HG03469 (cell line): ENCODE measurements around the gene NHSL2.
"Not testable (repeated sequence)": the region's sequence is repeated elsewhere in the genome, so short reads cannot be mapped to it uniquely, and the experiment has no call there.

ENCODE experiments used
- ATAC-seq: cut with Tn5 transposase; IDR thresholded peaks from one replicate; pipeline ENCODE4 v1.9.1; 2021; ENCODE audit warnings: mild to moderate bottlenecking, moderate library complexity, moderate number of reproducible peaks; ENCODE audit not compliant: unreplicated experiment

The NHSL2 gene

DNA sequence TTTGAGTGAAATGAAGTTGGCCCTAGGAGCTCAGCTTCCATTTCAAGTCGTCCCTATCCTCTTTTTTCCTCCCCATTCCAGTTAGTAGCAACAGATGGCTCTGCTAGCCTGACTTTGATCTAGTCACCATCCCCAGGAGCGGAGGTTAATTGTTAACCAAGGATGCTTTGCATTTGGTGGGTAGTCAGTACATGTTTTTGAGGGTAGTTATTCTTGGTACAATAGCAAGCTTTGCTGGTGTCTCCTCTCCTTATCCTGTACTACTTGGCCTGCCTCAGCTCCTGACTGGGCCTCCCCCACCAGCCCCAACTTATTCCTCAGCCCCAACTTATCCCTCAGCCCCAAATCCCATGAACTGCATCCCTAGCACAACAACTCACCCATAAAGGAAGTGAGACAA is 235.9 kb downstream of the NHSL2 start:
- ATAC-seq = no peak

DNA sequence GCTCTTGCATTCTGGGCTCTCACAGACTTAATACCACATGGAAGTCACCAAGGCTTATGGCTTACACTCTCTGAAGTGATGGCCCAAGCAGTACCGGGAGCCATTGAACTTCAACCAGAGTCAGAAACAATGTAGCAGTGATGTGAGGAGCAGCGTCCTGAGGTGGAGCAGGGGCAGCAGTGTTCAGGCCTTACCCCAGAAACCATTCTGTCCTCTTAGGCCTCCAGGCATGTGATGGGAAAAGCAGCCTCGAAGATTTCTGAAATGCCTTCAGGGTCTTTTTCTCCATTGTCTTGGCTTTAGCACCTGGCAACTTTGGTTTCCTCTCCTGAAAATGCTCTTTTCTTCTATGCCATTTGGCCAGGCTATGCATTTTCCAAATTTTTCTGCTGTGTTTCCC is 248.1 kb downstream of the NHSL2 start:
- no peak for ATAC-seq

DNA sequence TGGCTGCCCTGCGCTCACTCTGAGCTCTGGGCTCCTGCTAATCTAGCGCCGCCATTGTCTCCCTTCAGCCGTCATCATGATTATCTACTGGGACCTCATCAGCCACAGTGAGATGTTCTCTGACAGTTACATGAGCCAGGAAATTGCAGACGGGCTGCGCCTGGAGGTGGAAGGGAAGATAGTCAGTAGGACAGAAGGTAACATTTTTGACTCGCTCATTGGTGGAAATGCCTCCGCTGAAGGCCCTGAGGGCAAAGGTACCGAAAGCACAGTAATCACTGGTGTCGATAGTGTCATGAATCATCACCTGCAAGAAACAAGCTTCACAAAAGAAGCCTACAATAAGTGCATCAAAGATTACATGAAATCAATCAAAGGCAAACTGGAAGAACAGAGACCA is 249.1 kb downstream of the NHSL2 start:
- ATAC-seq = no peak

DNA sequence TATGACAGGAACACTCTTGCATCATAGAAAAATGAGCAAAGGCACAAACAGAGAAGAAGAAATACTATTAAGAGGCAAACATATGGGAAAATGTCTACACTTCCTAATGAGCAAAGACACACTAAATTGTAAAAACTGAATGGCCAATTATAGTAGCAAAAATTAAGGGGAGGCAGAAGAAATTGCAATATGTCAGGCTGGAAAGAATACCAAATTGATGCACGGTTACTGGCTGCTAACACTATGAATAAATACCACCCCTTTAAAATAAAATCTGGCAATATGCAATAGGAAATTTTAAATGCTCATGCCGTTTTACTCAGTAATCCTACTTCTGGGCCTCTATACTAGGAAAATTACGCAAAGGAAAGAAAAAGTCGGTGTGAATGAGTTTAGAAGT is 254.9 kb downstream of the NHSL2 start:
- ATAC-seq = no peak

DNA sequence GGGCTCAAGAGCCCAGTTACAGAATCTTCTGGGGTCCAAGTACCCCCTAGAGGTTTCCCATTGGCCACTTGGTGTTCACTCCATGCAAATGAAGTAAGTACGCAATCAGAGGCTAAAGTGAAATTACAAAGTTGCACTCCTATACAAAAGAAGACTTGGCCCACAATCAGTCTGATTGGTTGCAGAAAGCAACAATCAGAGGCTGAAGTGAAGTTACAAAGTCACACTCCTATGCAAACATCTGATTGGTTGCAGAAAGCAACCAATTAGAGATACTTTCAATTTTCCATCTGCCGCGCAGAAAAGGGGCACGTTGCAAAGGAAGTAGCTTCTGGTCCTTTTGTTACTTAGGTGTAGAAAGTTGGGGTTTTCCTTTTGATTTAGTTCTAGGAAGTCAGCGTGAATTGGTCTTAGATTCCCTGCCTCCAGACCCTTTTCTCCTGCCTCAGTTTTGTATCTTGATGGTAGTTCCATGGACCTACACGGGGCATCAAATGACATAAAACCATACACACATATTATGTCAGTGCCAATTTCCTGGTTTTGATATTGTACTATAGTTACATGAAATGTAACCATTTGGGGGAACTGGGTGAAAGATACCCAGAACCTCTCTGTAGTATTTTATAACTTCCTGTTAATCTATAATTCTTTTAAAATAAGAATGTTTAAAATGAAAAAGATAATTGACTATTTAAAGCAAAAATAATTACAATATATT is 258.5 kb downstream of the NHSL2 start:
- no peak for ATAC-seq

DNA sequence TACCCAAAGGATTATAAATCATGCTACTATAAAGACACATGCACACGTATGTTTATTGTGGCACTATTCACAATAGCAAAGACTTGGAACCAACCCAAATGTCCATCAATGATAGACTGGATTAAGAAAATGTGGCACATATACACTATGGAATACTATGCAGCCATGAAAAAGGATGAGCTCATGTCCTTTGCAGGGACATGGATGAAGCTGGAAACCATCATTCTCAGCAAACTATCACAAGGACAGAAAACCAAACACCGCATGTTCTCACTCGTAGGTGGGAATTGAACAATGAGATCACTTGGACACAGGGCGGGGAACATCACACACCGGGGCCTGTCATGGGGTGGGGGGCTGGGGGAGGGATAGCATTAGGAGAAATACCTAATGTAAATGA is 265.6 kb downstream of the NHSL2 start:
- not testable (repeated sequence) for ATAC-seq

DNA sequence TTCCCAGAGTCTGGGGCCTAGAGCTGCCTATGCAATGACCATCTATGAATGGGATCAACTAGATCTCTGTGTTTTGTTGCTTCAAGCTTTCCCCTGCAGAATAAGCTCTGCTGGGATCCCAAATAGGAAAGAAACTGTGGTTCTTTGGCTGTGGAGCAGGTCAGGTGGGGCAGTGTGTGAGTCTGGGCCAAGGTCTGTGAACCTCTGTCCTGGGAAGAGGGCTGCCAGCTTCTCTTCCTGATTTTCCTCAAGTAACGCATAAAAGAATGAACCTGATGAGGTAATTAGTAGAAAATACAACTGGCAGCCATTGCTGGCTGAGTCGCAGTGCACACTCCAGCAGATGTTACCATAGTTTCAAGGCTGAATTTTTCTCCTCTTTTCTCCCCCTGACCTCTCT is 266.3 kb downstream of the NHSL2 start:
- no peak for ATAC-seq

DNA sequence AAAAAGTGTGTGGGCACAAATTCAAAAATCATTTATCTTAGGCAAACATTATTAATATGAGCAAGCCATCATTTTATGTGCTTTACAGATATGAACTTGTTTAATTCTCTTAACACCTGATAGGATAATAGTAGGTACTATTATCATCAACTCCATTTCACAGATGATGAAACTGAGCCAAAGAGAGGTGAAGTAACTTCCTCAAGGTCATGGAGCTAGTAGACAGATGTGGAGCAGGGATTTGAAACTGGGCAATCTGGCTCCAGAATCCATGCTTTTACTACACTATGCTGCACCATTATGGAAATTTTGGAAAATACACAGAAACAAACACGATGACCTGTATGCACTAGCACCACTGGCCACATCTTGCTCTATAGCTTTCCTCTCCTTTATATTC is 269.9 kb downstream of the NHSL2 start:
- ATAC-seq = no peak

DNA sequence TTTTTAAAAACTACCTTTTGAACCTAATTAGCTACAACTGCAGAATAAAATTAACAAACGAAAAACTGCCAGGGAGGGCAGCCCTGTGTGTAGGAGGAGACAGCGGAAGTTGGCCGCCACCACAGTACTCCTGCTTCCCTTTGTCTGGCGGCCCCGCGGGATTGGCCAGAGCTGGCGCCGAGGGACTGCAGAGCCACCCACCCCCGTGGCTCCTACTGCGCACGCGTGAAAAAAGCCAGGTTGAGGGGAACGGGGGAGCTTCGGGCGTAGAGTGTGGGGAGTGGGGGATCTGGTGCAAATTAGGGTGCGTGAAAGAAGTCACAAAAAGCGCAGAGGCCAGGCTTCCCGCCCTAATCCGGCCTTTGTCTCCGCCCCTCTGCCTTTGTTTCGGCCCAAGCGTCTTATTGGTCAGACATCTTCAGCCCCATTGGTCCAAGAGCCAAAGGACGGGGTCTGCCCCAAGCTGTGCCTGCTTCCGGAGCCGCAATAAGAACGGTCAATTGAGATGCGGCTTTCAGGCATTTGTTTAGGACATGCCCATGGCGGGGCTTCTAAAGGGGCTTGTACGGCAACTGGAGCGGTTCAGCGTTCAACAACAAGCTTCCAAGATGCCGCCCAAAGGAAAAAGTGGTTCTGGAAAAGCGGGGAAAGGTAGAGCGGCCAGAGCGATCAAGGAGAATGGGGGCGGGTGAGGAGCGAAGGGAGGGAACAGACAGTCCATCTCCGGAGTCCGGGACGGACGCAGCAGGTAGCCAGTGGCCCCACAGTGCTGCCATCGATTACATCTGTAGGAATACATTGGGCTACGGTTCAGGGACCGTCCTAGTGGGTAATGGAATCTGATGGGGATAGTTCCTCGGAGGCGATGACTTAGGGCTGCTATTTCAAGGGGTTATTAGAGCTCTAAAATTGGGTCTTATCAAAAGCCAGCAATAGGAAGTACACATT is 270.8 kb downstream of the NHSL2 start, which contains the start of gene PIN4:
PIN4 (plus strand) TSS at position 580 of the 948 bp plus-strand sequence; CDS start at position 609, 29 bp downstream.
- ATAC-seq = peak; percentile 93

DNA sequence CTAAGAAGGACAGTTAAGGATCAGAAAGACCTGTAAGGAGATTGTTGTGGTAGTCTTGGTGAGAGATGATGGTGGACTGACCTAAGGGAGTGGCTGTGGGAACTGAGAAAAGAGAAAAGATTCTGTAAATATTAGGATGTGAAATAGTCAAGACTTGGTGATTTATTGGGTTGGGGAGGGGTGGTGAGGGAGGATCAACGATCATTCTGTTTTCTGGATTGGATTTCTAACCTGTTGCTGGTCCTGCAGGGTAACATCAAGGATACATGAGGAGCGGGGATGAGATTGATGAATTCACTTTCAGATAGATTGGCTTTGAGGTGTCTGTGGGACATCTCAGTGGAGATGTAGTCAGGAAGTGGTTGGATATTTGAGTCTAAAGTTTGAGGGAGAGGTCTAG is 272.3 kb downstream of the NHSL2 start:
- no peak for ATAC-seq

DNA sequence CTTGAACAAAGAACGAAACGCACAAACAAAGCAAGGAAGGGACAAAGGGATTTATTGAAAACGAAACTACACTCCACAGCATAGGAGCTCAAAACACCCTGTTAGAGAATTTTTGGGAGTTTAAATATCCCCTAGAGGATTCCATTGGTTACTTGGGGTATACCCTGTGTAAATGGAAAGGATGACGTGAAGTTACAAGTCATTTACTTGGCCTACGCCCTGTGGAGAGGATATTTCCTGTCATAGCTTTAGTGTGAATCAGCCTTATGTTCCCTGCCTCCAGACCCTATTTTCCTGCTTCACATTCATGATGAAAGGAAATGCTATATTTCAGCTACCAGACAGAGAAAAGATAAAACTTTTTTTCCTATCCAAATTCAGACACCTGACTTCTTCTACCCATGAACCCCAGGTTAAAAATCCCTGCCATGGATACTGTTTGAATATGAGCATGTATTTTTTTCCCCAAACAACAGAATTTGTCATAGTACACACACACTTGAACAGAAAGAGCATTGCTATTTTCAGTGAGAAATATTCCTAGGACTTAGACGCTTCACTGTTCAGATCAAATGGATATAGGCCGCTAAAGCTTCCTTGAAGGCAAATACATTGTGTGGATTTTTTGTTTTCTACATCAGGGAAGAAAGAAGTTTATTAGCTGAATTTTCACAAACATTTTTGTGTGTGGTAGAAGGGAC is 291.3 kb downstream of the NHSL2 start:
- no peak for ATAC-seq
